ENCODE results near the gene BACE2.

DNA sequence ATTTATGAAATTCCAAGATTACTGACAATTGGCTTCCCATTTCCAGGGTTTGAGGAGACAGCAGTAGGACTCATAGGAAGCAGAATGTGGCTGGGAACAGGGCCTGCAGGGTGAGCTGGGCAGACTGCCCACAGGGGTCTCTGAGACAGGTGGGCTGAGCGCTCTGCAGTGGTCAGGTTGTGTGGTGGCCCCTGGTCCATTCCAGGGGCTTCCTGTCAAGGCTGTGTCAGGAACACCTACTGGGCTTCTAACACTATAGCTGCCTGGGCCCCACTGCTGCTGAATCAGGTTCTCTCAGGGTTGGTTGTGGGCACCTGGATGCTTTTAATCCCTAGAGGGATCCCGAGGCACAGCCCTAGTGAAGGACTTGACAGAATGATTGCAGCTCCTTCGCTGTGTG lies 72.1 kb downstream of the BACE2 start:
- TF ChIP-seq, protein P1, sequence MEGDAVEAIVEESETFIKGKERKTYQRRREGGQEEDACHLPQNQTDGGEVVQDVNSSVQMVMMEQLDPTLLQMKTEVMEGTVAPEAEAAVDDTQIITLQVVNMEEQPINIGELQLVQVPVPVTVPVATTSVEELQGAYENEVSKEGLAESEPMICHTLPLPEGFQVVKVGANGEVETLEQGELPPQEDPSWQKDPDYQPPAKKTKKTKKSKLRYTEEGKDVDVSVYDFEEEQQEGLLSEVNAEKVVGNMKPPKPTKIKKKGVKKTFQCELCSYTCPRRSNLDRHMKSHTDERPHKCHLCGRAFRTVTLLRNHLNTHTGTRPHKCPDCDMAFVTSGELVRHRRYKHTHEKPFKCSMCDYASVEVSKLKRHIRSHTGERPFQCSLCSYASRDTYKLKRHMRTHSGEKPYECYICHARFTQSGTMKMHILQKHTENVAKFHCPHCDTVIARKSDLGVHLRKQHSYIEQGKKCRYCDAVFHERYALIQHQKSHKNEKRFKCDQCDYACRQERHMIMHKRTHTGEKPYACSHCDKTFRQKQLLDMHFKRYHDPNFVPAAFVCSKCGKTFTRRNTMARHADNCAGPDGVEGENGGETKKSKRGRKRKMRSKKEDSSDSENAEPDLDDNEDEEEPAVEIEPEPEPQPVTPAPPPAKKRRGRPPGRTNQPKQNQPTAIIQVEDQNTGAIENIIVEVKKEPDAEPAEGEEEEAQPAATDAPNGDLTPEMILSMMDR (IDR thresholded peaks at IDR 0.05): no peak
- no peak for TF ChIP-seq EZH2 (IDR thresholded peaks at IDR 0.05; ENCODE audit: borderline replicate concordance, insufficient read depth, low read depth, low read length, poor library complexity, severe bottlenecking)
